CD14-positive monocyte (primary cell): ENCODE results near the gene MTMR3. TPM values are rescaled to one million over a fixed set of nuclear protein-coding genes. Genes with fewer than 3 reads are reported as not detected.

Experiments
- DNase-seq, 3 donors: peaks; one replicate each; pipeline ENCODE4 v3.0.0-alpha.2; 2011 to 2022
- H2AFZ ChIP-seq: 2 replicates; pipeline ENCODE4 v1.6.0; 2012; ENCODE audit warnings: mild to moderate bottlenecking, low read depth, low read length, inconsistent platforms; ENCODE audit not compliant: insufficient read depth, poor library complexity, severe bottlenecking
- H3K27ac ChIP-seq, 2 donors: 1 replicate in 1 of 2; 2 replicates in 1 of 2; pipeline ENCODE4 v1.5.1; 2012 to 2013; ENCODE audit warnings: low read length in 2 of 2, control low read depth in 1 of 2, inconsistent platforms in 1 of 2, low read depth in 1 of 2, mild to moderate bottlenecking in 1 of 2
- H3K27me3 ChIP-seq, 2 donors: one replicate each; pipeline versions ENCODE4 v1.6.0 to v1.6.1; 2011 to 2013; ENCODE audit warnings: low read length in 2 of 2; ENCODE audit not compliant: control insufficient read depth in 2 of 2, insufficient read depth in 2 of 2
- H3K36me3 ChIP-seq, 2 donors: replicated peaks in 1 of 2; 1 replicate in 1 of 2; 2 replicates in 1 of 2; pipeline versions ENCODE4 v1.5.1 to v1.6.1; 2012 to 2013; ENCODE audit warnings: low read length in 2 of 2, control low read depth in 1 of 2, inconsistent platforms in 1 of 2, mild to moderate bottlenecking in 1 of 2; ENCODE audit not compliant: insufficient read depth in 2 of 2, control insufficient read depth in 1 of 2
- H3K4me1 ChIP-seq, 2 donors: 1 replicate in 1 of 2; 2 replicates in 1 of 2; pipeline versions ENCODE4 v1.5.1 to v1.6.1; 2012 to 2013; ENCODE audit warnings: low read length in 2 of 2, control low read depth in 1 of 2, inconsistent platforms in 1 of 2, mild to moderate bottlenecking in 1 of 2, moderate library complexity in 1 of 2; ENCODE audit not compliant: insufficient read depth in 2 of 2, control insufficient read depth in 1 of 2
- H3K4me2 ChIP-seq: replicated peaks from 2 replicates; pipeline ENCODE3; 2012; ENCODE audit warnings: low read length, moderate library complexity, mild to moderate bottlenecking; ENCODE audit not compliant: poor library complexity, severe bottlenecking; ENCODE audit errors: extremely low read depth
- H3K4me3 ChIP-seq, 3 experiments: fragments of 200-600 bp in 1 of 3; sonication (generic) in 1 of 3; replicated peaks in 1 of 3; 1 replicate in 2 of 3; 2 replicates in 1 of 3; pipeline ENCODE4 v1.5.1; 2011 to 2013; ENCODE audit warnings: low read length in 3 of 3, mild to moderate bottlenecking in 3 of 3, control low read depth in 2 of 3, low read depth in 2 of 3, inconsistent platforms in 1 of 3, moderate library complexity in 1 of 3
- H3K79me2 ChIP-seq: 2 replicates; pipeline ENCODE4 v1.6.0; 2012; ENCODE audit warnings: mild to moderate bottlenecking, control low read depth, inconsistent platforms, low read length, moderate library complexity; ENCODE audit not compliant: insufficient read depth
- H3K9ac ChIP-seq: 2 replicates; pipeline ENCODE4 v1.6.0; 2017; ENCODE audit warnings: low read length, mild to moderate bottlenecking; ENCODE audit not compliant: insufficient read depth, poor library complexity, severe bottlenecking
- H3K9me3 ChIP-seq, 2 donors: replicated peaks in 1 of 2; 1 replicate in 1 of 2; 2 replicates in 1 of 2; pipeline versions ENCODE4 v1.5.1 to v1.6.1; 2012 to 2013; ENCODE audit warnings: low read length in 2 of 2, control low read depth in 1 of 2; ENCODE audit not compliant: control insufficient read depth in 1 of 2, insufficient read depth in 1 of 2
- H4K20me1 ChIP-seq: 2 replicates; pipeline ENCODE4 v1.6.0; 2012; ENCODE audit warnings: mild to moderate bottlenecking, low read length, control low read depth, moderate library complexity; ENCODE audit not compliant: insufficient read depth
- H3K27ac Mint-ChIP-seq, 7 donors: one replicate each; pipeline ENCODE4 v1.8.0; 2020; ENCODE audit warnings: mild to moderate bottlenecking in 7 of 7, mixed read lengths in 7 of 7, moderate library complexity in 6 of 7, inconsistent platforms in 2 of 7
- H3K27me3 Mint-ChIP-seq, 3 donors: one replicate each; pipeline ENCODE4 v1.8.0; 2021 to 2022; ENCODE audit warnings: low read depth in 3 of 3, mild to moderate bottlenecking in 3 of 3, mixed read lengths in 3 of 3, moderate library complexity in 3 of 3, inconsistent platforms in 1 of 3
- H3K36me3 Mint-ChIP-seq, 2 donors: one replicate each; pipeline ENCODE4 v1.8.0; 2020; ENCODE audit warnings: mixed read lengths in 2 of 2, inconsistent platforms in 1 of 2, mild to moderate bottlenecking in 1 of 2
- H3K4me1 Mint-ChIP-seq: one replicate; pipeline ENCODE4 v1.8.0; 2020; ENCODE audit warnings: mild to moderate bottlenecking, mixed read lengths
- H3K4me3 Mint-ChIP-seq, 2 donors: one replicate each; pipeline ENCODE4 v1.8.0; 2020; ENCODE audit warnings: mild to moderate bottlenecking in 2 of 2, mixed read lengths in 2 of 2, moderate library complexity in 1 of 2
- H3K9me3 Mint-ChIP-seq, 7 donors: one replicate each; pipeline ENCODE4 v1.8.0; 2020 to 2022; ENCODE audit warnings: mixed read lengths in 7 of 7, mild to moderate bottlenecking in 6 of 7, moderate library complexity in 6 of 7, inconsistent platforms in 2 of 7
- CTCF ChIP-seq: fragments of 200-600 bp; IDR thresholded peaks from one replicate; pipeline ENCODE4 v1.8.0; 2022; ENCODE audit warnings: antibody characterized with exemption, mild to moderate bottlenecking
- WGBS: methylation state at CpG from one replicate; pipeline ENCODE4 v1.1.5; 2013; ENCODE audit warnings: missing lambda C conversion rate; ENCODE audit not compliant: insufficient coverage; 5-methylcytosine and 5-hydroxymethylcytosine counted together
- intact Hi-C, 2 donors: fragments of 100-400 bp; cut with micrococcal nuclease; formaldehyde crosslinking; loops; one replicate each; pipeline versions ENCODE4 v1.15.0 to v1.15.1; 2023
- polyA plus RNA-seq, 3 donors: library from polyadenylated mRNA; depleted of rRNA in 1 of 3; unstranded in 2 of 3; stranded (reverse) in 1 of 3; fragments of 300-500 nt in 2 of 3; fragments of >200 nt in 1 of 3; fragmentation: Illumina TruSeq in 2 of 3; gene quantifications; 1 replicate in 2 of 3; 2 replicates in 1 of 3; pipeline ENCODE4 v1.2.3, GENCODE V29; 2012 to 2021

The MTMR3 gene
- polyA plus RNA-seq, 3 donors: 23.4 to 86.1 (median 30.2) TPM

GRCh38 chr22:29979777-29980321 is 96.9 kb downstream of the MTMR3 start:
- no peak for DNase-seq
- Histone ChIP-seq H3K4me2 (no peak overlapping the region), H3K79me2 (peaks cover 48% of the 10 kb centered on the region), H3K4me3 (no peak overlapping the region), H3K4me1 (no peaks in the 10 kb centered on the region), H3K9me3 (no peaks in the 10 kb centered on the region), H3K27me3 (no peaks in the 10 kb centered on the region), H3K27ac (no peak overlapping the region), H4K20me1 (peaks cover 96% of the 10 kb centered on the region), H3K36me3 (peaks cover 72 to 91% of the 10 kb centered on the region in 2 donors), H2AFZ (no peak overlapping the region), H3K9ac (no peak overlapping the region)
- intact Hi-C loops: no loop called here
- Mint-ChIP-seq H3K9me3 (no peaks in the 10 kb centered on the region), H3K27me3 (no peaks in the 10 kb centered on the region), H3K27ac (peak overlapping the region in 1 of 7 donors; percentile 3), H3K4me3 (no peak overlapping the region), H3K4me1 (no peaks in the 10 kb centered on the region), H3K36me3 (peaks cover 63 to 76% of the 10 kb centered on the region in 2 donors)
- no peak for TF ChIP-seq CTCF
- 80% methylated on average over 1 of the region's 3 CpGs for WGBS

- intact Hi-C loops: no loop called here
- H3K4me1 ChIP-seq: no peaks in the 10 kb centered on the region
- H4K20me1 ChIP-seq: peaks cover 96% of the 10 kb centered on the region
- no peak overlapping the region for H3K9ac ChIP-seq
- no peak overlapping the region for H3K4me2 ChIP-seq
- no peak for DNase-seq
- Mint-ChIP-seq H3K36me3 (peaks cover 67 to 79% of the 10 kb centered on the region in 2 donors), H3K4me1 (peaks cover 9% of the 10 kb centered on the region), H3K27me3 (no peaks in the 10 kb centered on the region), H3K9me3 (no peaks in the 10 kb centered on the region), H3K4me3 (no peak overlapping the region), H3K27ac (no peak overlapping the region)
- H3K36me3 ChIP-seq: peaks cover 87 to 96% of the 10 kb centered on the region in 2 donors
- H3K27me3 ChIP-seq: no peaks in the 10 kb centered on the region
- peaks cover 48% of the 10 kb centered on the region for H3K79me2 ChIP-seq
- no peak overlapping the region for H3K4me3 ChIP-seq
- no peak overlapping the region for H3K27ac ChIP-seq
- no peak for TF ChIP-seq CTCF
- H3K9me3 ChIP-seq: no peaks in the 10 kb centered on the region
- no peak overlapping the region for H2AFZ ChIP-seq
- WGBS: 96% methylated on average over 4 of the region's 10 CpGs
Observed at GRCh38 chr22:29983296-29983917, 100.4 kb downstream of the MTMR3 start.
